PC-9 (cell line): Measurements from ENCODE around the gene FBXW7. TPM values are rescaled to one million over a fixed set of nuclear protein-coding genes. Genes with fewer than 3 reads are reported as not detected.

Experiments used
- BruUV-seq: library from RNA; stranded (reverse); fragments of 400-500 nt; replicated peaks from 2 replicates; lab custom pipeline; 2021; lab: Mats Ljungman, UMichigan
- CTCF ChIA-PET: fragments of 300-600 bp; sonication (Branson Sonifier 250); formaldehyde crosslinking; loops from one replicate; lab custom pipeline; 2022; ENCODE audit warnings: antibody characterized with exemption; lab: Charles Lee
- POLR2A ChIA-PET: fragments of 300-600 bp; sonication (Branson Sonifier 250); formaldehyde crosslinking; loops from one replicate; lab custom pipeline; 2022; ENCODE audit warnings: antibody characterized with exemption; ENCODE audit not compliant: unreplicated experiment; lab: Charles Lee
- DNase-seq, 2 experiments: peaks; one replicate each; pipeline versions ENCODE4 v3.0.0 to v3.0.0-alpha.2; 2015 to 2022; ENCODE audit warnings: mixed read lengths in 1 of 2
- H2AFZ ChIP-seq: fragments of 200-600 bp; sonication (generic); 2 replicates; pipeline ENCODE4 v1.8.1; 2017; ENCODE audit warnings: antibody characterized with exemption
- H3F3A ChIP-seq: fragments of 200-600 bp; sonication (generic); 2 replicates; pipeline ENCODE4 v1.8.1; 2017; ENCODE audit warnings: antibody characterized with exemption, mild to moderate bottlenecking, low read depth; ENCODE audit not compliant: insufficient read depth
- H3K27ac ChIP-seq: fragments of 200-600 bp; sonication (generic); 2 replicates; pipeline ENCODE4 v1.6.1; 2016; ENCODE audit warnings: mixed run types
- H3K27me3 ChIP-seq: fragments of 200-600 bp; sonication (generic); 2 replicates; pipeline ENCODE4 v1.6.1; 2016; ENCODE audit warnings: low read depth, mixed run types; ENCODE audit not compliant: insufficient read depth
- H3K36me3 ChIP-seq: fragments of 200-600 bp; sonication (generic); 2 replicates; pipeline ENCODE4 v1.6.1; 2016; ENCODE audit warnings: low read depth, mixed run types
- H3K4me1 ChIP-seq: fragments of 200-600 bp; sonication (generic); replicated peaks from 2 replicates; pipeline ENCODE4 v1.6.1; 2016; ENCODE audit warnings: mixed run types; ENCODE audit not compliant: insufficient read depth
- H3K4me2 ChIP-seq: fragments of 200-600 bp; sonication (generic); 2 replicates; pipeline ENCODE4 v1.6.1; 2017; ENCODE audit warnings: mixed run types
- H3K4me3 ChIP-seq: fragments of 200-600 bp; sonication (generic); 2 replicates; pipeline ENCODE4 v1.6.1; 2016; ENCODE audit warnings: mixed run types
- H3K79me2 ChIP-seq: fragments of 200-600 bp; sonication (generic); 2 replicates; pipeline ENCODE4 v1.6.1; 2017; ENCODE audit warnings: low read depth, mixed run types
- H3K9me2 ChIP-seq: fragments of 200-600 bp; sonication (generic); 2 replicates; pipeline ENCODE4 v1.8.1; 2017; ENCODE audit warnings: mild to moderate bottlenecking; ENCODE audit not compliant: insufficient read depth
- H3K9me3 ChIP-seq: fragments of 200-600 bp; sonication (generic); 2 replicates; pipeline ENCODE4 v1.8.1; 2016; ENCODE audit warnings: low read depth; ENCODE audit not compliant: insufficient read depth
- H4K20me1 ChIP-seq: fragments of 200-600 bp; sonication (generic); 2 replicates; pipeline ENCODE4 v1.8.1; 2017; ENCODE audit not compliant: insufficient read depth
- EZH2 ChIP-seq: fragments of 200-600 bp; sonication (generic); IDR thresholded peaks from 2 replicates; pipeline ENCODE4 v1.8.0; 2017; ENCODE audit warnings: antibody characterized with exemption, low read depth
- intact Hi-C: fragments of 100-400 bp; cut with micrococcal nuclease; formaldehyde crosslinking; loops from one replicate; pipeline ENCODE4 v1.10.0; 2022; ENCODE audit not compliant: unreplicated experiment
- total RNA-seq: library from RNA; stranded (reverse); gene quantifications from 2 replicates; pipeline ENCODE4 v1.2.3, GENCODE V29; 2021
- TF ChIP-seq, protein P1 (sequence below): fragments of 200-600 bp; sonication (generic); conservative IDR thresholded peaks from 2 replicates; pipeline ENCODE4 v1.6.1; 2017; ENCODE audit warnings: mixed run types, antibody characterized with exemption, mild to moderate bottlenecking, moderate library complexity

Gene FBXW7
- total RNA-seq, 1 experiment from 2014 or later, result 30.2 TPM

DNA sequence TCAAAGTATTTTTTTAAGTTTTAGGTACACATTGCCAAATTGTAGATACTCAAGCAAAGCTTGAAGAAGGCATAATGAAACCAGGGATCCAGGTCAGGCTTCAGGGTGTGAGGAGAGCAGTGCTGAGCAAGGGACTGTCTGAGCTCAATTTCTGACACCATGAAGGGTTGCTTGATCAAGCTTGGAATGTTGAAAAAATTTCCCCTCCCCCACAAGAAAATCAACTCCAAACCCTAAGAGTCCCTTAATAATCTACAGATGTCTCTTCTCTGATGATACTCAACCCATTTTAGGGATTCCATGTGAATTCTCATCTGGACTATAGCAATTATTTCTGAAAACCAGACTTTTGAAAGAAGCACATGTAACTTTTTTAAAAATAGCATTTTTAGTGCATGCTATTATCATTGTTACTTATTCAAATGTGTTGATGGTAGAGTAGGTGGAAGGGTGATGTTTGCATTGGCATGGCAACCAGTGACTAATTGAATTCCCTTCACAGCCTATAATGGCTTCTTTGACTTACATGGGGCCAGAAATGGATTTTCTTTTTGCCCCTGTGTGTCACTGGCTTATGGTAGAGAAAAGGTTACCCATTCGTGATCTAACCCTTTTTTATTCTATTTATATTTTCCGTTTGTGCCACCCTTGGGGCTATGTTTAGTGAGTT, 252.0 kb downstream of the FBXW7 start:
- H3K9me3 ChIP-seq, result no peaks in the 10 kb centered on the region
- ChIA-PET CTCF (no interaction called here), POLR2A (no interaction called here)
- no peak overlapping the region for H3K4me2 ChIP-seq
- H2AFZ ChIP-seq, result no peak overlapping the region
- H3K4me3 ChIP-seq, result no peak overlapping the region
- H3K9me2 ChIP-seq, result no peaks in the 10 kb centered on the region
- H3F3A ChIP-seq, result no peaks in the 10 kb centered on the region
- no peaks in the 10 kb centered on the region for H3K79me2 ChIP-seq
- no peak overlapping the region for H3K27ac ChIP-seq
- BruUV-seq, result no TSS peak
- H3K27me3 ChIP-seq, result no peaks in the 10 kb centered on the region
- TF ChIP-seq, protein P1, sequence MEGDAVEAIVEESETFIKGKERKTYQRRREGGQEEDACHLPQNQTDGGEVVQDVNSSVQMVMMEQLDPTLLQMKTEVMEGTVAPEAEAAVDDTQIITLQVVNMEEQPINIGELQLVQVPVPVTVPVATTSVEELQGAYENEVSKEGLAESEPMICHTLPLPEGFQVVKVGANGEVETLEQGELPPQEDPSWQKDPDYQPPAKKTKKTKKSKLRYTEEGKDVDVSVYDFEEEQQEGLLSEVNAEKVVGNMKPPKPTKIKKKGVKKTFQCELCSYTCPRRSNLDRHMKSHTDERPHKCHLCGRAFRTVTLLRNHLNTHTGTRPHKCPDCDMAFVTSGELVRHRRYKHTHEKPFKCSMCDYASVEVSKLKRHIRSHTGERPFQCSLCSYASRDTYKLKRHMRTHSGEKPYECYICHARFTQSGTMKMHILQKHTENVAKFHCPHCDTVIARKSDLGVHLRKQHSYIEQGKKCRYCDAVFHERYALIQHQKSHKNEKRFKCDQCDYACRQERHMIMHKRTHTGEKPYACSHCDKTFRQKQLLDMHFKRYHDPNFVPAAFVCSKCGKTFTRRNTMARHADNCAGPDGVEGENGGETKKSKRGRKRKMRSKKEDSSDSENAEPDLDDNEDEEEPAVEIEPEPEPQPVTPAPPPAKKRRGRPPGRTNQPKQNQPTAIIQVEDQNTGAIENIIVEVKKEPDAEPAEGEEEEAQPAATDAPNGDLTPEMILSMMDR, result no peak
- no peak for TF ChIP-seq EZH2
- intact Hi-C loops, result no loop called here
- DNase-seq, result no peak
- no peaks in the 10 kb centered on the region for H3K36me3 ChIP-seq
- no peaks in the 10 kb centered on the region for H4K20me1 ChIP-seq
- no peaks in the 10 kb centered on the region for H3K4me1 ChIP-seq

DNA sequence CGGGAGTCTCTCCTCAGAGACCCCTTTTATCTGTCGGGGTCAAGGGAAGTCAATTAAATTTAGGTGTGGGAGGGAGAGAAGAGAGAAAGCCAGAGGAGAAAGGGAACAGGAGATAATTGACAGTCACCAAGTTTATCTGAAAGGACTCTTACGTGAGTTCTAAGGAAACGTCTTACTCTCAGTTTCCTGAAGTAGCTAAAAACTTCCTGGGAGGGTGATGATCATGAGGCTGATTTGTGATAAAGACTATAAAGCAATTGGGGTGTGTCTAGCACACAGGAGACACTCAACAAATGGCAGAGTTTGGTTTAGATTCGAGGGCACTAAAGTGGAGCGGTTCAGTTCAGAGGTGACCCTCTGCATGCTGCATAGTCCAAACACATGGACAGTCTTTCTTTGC, 254.1 kb downstream of the FBXW7 start:
- BruUV-seq, result no TSS peak
- Histone ChIP-seq H3K9me3 (no peaks in the 10 kb centered on the region), H3K27me3 (no peaks in the 10 kb centered on the region), H3F3A (no peaks in the 10 kb centered on the region), H3K36me3 (no peaks in the 10 kb centered on the region), H2AFZ (no peak overlapping the region), H3K27ac (no peak overlapping the region), H3K4me2 (no peak overlapping the region), H3K79me2 (no peaks in the 10 kb centered on the region), H4K20me1 (no peaks in the 10 kb centered on the region), H3K9me2 (no peaks in the 10 kb centered on the region), H3K4me3 (no peak overlapping the region), H3K4me1 (no peaks in the 10 kb centered on the region)
- ChIA-PET CTCF (no interaction called here), POLR2A (interaction anchor here (0.7 kb wide), 1 partner anchor 478 kb away, joined by 7 read pairs; no protein-coding TSS in a partner anchor)
- intact Hi-C loops, result no loop called here
- TF ChIP-seq, protein P1, result no peak
- TF ChIP-seq EZH2, result no peak
- DNase-seq, result no peak

DNA sequence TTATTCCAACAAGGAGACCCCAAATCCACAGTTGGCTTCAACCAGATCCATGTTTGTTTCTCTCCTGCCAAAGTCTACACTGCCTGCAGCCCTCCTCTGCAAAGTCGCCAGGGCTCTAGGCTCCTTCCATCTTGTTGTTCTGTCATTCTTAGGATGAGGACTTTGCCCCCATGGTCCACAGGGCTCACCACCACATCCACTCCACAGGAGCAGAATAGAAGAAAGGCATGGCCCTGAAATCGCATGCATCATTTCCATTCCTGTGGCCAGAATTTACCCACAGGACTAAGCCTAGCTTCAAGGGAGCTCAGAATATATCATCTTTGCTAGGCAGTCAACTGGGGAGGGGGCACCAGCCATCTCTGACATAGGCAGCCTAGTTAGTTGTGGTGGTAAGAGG, 254.7 kb downstream of the FBXW7 start:
- Histone ChIP-seq H2AFZ (no peak overlapping the region), H4K20me1 (no peaks in the 10 kb centered on the region), H3K27ac (no peak overlapping the region), H3K27me3 (no peaks in the 10 kb centered on the region), H3F3A (no peaks in the 10 kb centered on the region), H3K4me2 (no peak overlapping the region), H3K4me1 (no peaks in the 10 kb centered on the region), H3K79me2 (no peaks in the 10 kb centered on the region), H3K36me3 (no peaks in the 10 kb centered on the region), H3K4me3 (no peak overlapping the region), H3K9me3 (no peaks in the 10 kb centered on the region), H3K9me2 (no peaks in the 10 kb centered on the region)
- BruUV-seq, result no TSS peak
- intact Hi-C loops, result no loop called here
- DNase-seq, result no peak
- ChIA-PET POLR2A (no interaction called here), CTCF (no interaction called here)
- TF ChIP-seq, protein P1, result no peak
- no peak for TF ChIP-seq EZH2
